C4-2B (cell line): ENCODE data around the gene SSH2.

Experiments used
- CTCF ChIP-seq: fragments of 450-650 bp; conservative IDR thresholded peaks from 2 replicates; pipeline ENCODE4 v1.5.1; 2017; ENCODE audit warnings: mild to moderate bottlenecking
- ZFX ChIP-seq: fragments of 450-650 bp; IDR thresholded peaks from 2 replicates; pipeline ENCODE4 v1.6.1; 2017

GRCh38 chr17:29597361-29598172, 332.5 kb downstream of the SSH2 start:
- no peak for TF ChIP-seq CTCF
- no peak for TF ChIP-seq ZFX
